Neuronal stem cell (in vitro differentiated cells): ENCODE results near the gene RAB27A.

Experiments
- DNase-seq: peaks from one replicate; pipeline ENCODE4 v3.0.0-alpha.2; 2013; ENCODE audit warnings: low spot score
- H2AFZ ChIP-seq: one replicate; pipeline ENCODE4 v1.6.1; 2013; ENCODE audit warnings: mild to moderate bottlenecking, low read length, inconsistent platforms
- H2AK5ac ChIP-seq: 2 replicates; pipeline ENCODE4 v1.6.1; 2013; ENCODE audit warnings: low read depth, mild to moderate bottlenecking, inconsistent platforms, low read length, moderate library complexity, mixed read lengths
- H2BK120ac ChIP-seq: 2 replicates; pipeline ENCODE4 v1.6.1; 2013; ENCODE audit warnings: low read depth, mild to moderate bottlenecking, inconsistent platforms, low read length, moderate library complexity, mixed read lengths
- H2BK12ac ChIP-seq: one replicate; pipeline ENCODE4 v1.6.1; 2013; ENCODE audit warnings: low read length, inconsistent platforms
- H2BK15ac ChIP-seq: 2 replicates; pipeline ENCODE4 v1.6.1; 2013; ENCODE audit warnings: mild to moderate bottlenecking, low read length, inconsistent platforms, mixed read lengths
- H2BK5ac ChIP-seq: one replicate; pipeline ENCODE4 v1.6.1; 2013; ENCODE audit warnings: inconsistent platforms, mild to moderate bottlenecking, low read length, moderate library complexity
- H3K14ac ChIP-seq: one replicate; pipeline ENCODE4 v1.6.1; 2013; ENCODE audit warnings: low read length, inconsistent platforms
- H3K18ac ChIP-seq: 2 replicates; pipeline ENCODE4 v1.6.1; 2013; ENCODE audit warnings: low read length, inconsistent platforms
- H3K23ac ChIP-seq: 2 replicates; pipeline ENCODE4 v1.6.1; 2013; ENCODE audit warnings: low read depth, mild to moderate bottlenecking, mixed read lengths, low read length, inconsistent platforms; ENCODE audit not compliant: poor library complexity
- H3K27ac ChIP-seq: replicated peaks from 3 replicates; pipeline ENCODE4 v1.5.1; 2013; ENCODE audit warnings: low read length, inconsistent platforms
- H3K27me3 ChIP-seq, 3 experiments: 2 replicates each; pipeline ENCODE4 v1.6.1; 2013; ENCODE audit warnings: low read length in 3 of 3, mild to moderate bottlenecking in 2 of 3, inconsistent platforms in 1 of 3, low read depth in 1 of 3, mixed read lengths in 1 of 3, moderate library complexity in 1 of 3; ENCODE audit not compliant: control insufficient read depth in 3 of 3, insufficient read depth in 3 of 3
- H3K36me3 ChIP-seq, 2 donors: replicated peaks in 1 of 2; 2 replicates each; pipeline ENCODE4 v1.6.1; 2013; ENCODE audit warnings: low read length in 2 of 2; ENCODE audit not compliant: control insufficient read depth in 2 of 2, insufficient read depth in 2 of 2
- H3K4ac ChIP-seq: 2 replicates; pipeline ENCODE4 v1.6.1; 2013; ENCODE audit warnings: inconsistent platforms, mild to moderate bottlenecking, low read length, moderate library complexity
- H3K4me1 ChIP-seq, 2 donors: 1 replicate in 1 of 2; 2 replicates in 1 of 2; pipeline ENCODE4 v1.6.1; 2013; ENCODE audit warnings: low read length in 2 of 2, low read depth in 1 of 2; ENCODE audit not compliant: control insufficient read depth in 2 of 2, insufficient read depth in 1 of 2
- H3K4me2 ChIP-seq: one replicate; pipeline ENCODE4 v1.6.1; 2013; ENCODE audit warnings: mild to moderate bottlenecking, low read length, inconsistent platforms; ENCODE audit not compliant: insufficient read depth, poor library complexity, severe bottlenecking
- H3K4me3 ChIP-seq, 2 donors: 2 replicates each; pipeline ENCODE4 v1.5.1; 2013; ENCODE audit warnings: low read length in 2 of 2, mild to moderate bottlenecking in 2 of 2, inconsistent platforms in 1 of 2, moderate library complexity in 1 of 2
- H3K79me1 ChIP-seq: one replicate; pipeline ENCODE4 v1.6.1; 2013; ENCODE audit warnings: low read depth, mild to moderate bottlenecking, inconsistent platforms, low read length, moderate library complexity
- H3K9ac ChIP-seq: one replicate; pipeline ENCODE4 v1.6.1; 2013; ENCODE audit warnings: mild to moderate bottlenecking, low read depth, low read length, inconsistent platforms; ENCODE audit not compliant: poor library complexity
- H3K9me3 ChIP-seq, 2 donors: replicated peaks in 1 of 2; 2 replicates each; pipeline versions ENCODE3 to v1.6.1; 2013; ENCODE audit warnings: low read length in 2 of 2, mild to moderate bottlenecking in 2 of 2, inconsistent platforms in 1 of 2, low read depth in 1 of 2, mixed read lengths in 1 of 2, moderate library complexity in 1 of 2; ENCODE audit not compliant: control insufficient read depth in 2 of 2, insufficient read depth in 1 of 2
- H4K8ac ChIP-seq: one replicate; pipeline ENCODE4 v1.6.1; 2013; ENCODE audit warnings: low read depth, mild to moderate bottlenecking, inconsistent platforms, low read length, moderate library complexity
- H4K91ac ChIP-seq: one replicate; pipeline ENCODE4 v1.6.1; 2013; ENCODE audit warnings: low read length, low read depth, mild to moderate bottlenecking, inconsistent platforms; ENCODE audit not compliant: poor library complexity
- WGBS, 2 donors: extraction: QIAGEN DNeasy Blood & Tissue Kit; methylation state at CpG; one replicate each; pipeline ENCODE4 v1.1.7; 2013; ENCODE audit warnings: missing lambda C conversion rate in 2 of 2, mixed read lengths in 1 of 2; ENCODE audit not compliant: insufficient read length in 2 of 2, insufficient replicate concordance in 1 of 2; ENCODE audit errors: extremely low coverage in 2 of 2; 5-methylcytosine and 5-hydroxymethylcytosine counted together

RAB27A gene

GRCh38 chr15:55194256-55194655 lies 95.4 kb downstream of the RAB27A start:
- Histone ChIP-seq H3K23ac (no peak overlapping the region), H3K4me3 (no peak overlapping the region), H2AFZ (no peak overlapping the region), H2AK5ac (no peak overlapping the region), H3K4me1 (peaks cover 0 to 7% of the 10 kb centered on the region in 2 donors), H4K8ac (no peak overlapping the region), H3K79me1 (no peaks in the 10 kb centered on the region), H4K91ac (no peak overlapping the region), H3K9ac (no peak overlapping the region), H3K27me3 (no peaks in the 10 kb centered on the region), H3K9me3 (peaks cover 0 to 8% of the 10 kb centered on the region in 2 donors), H2BK120ac (no peak overlapping the region), H2BK5ac (no peak overlapping the region), H3K4me2 (no peak overlapping the region), H3K4ac (no peak overlapping the region), H3K14ac (no peak overlapping the region), H3K18ac (no peak overlapping the region), H3K27ac (no peak overlapping the region), H2BK15ac (no peak overlapping the region), H2BK12ac (no peak overlapping the region), H3K36me3 (peaks cover 7 to 61% of the 10 kb centered on the region in 2 donors)
- DNase-seq: no peak

GRCh38 chr15:55186331-55186730 lies 103.3 kb downstream of the RAB27A start:
- H3K4me2 ChIP-seq: no peak overlapping the region
- H3K4me1 ChIP-seq: no peaks in the 10 kb centered on the region
- no peaks in the 10 kb centered on the region for H3K9me3 ChIP-seq
- no peaks in the 10 kb centered on the region for H3K79me1 ChIP-seq
- no peak for DNase-seq
- no peak overlapping the region for H3K4ac ChIP-seq
- H2BK15ac ChIP-seq: no peak overlapping the region
- no peak overlapping the region for H2AFZ ChIP-seq
- no peak overlapping the region for H2BK5ac ChIP-seq
- no peak overlapping the region for H3K4me3 ChIP-seq
- no peak overlapping the region for H3K18ac ChIP-seq
- peaks cover 4 to 98% of the 10 kb centered on the region in 2 donors for H3K36me3 ChIP-seq
- no CpG with 5 or more reads among the region's 1 CpG for WGBS, 2 donors
- no peak overlapping the region for H4K8ac ChIP-seq
- H2BK12ac ChIP-seq: no peak overlapping the region
- H2BK120ac ChIP-seq: no peak overlapping the region
- no peaks in the 10 kb centered on the region for H3K27me3 ChIP-seq
- no peak overlapping the region for H3K27ac ChIP-seq
- H2AK5ac ChIP-seq: no peak overlapping the region
- no peak overlapping the region for H3K14ac ChIP-seq
- no peak overlapping the region for H4K91ac ChIP-seq
- H3K9ac ChIP-seq: no peak overlapping the region
- no peak overlapping the region for H3K23ac ChIP-seq

GRCh38 chr15:55183679-55184078 lies 105.9 kb downstream of the RAB27A start:
- Histone ChIP-seq H3K79me1 (no peaks in the 10 kb centered on the region), H2AFZ (no peak overlapping the region), H3K14ac (no peak overlapping the region), H3K18ac (no peak overlapping the region), H3K9me3 (no peaks in the 10 kb centered on the region), H4K8ac (no peak overlapping the region), H4K91ac (no peak overlapping the region), H3K23ac (no peak overlapping the region), H2BK15ac (no peak overlapping the region), H2BK120ac (no peak overlapping the region), H3K4me3 (no peak overlapping the region), H3K27me3 (no peaks in the 10 kb centered on the region), H3K4me2 (no peak overlapping the region), H2BK12ac (no peak overlapping the region), H3K36me3 (peaks cover 2 to 99% of the 10 kb centered on the region in 2 donors), H3K27ac (no peak overlapping the region), H3K4me1 (no peaks in the 10 kb centered on the region), H3K9ac (no peak overlapping the region), H3K4ac (no peak overlapping the region), H2AK5ac (no peak overlapping the region), H2BK5ac (no peak overlapping the region)
- no peak for DNase-seq
- WGBS, 2 donors: no CpG with 5 or more reads among the region's 2 CpGs

DNA sequence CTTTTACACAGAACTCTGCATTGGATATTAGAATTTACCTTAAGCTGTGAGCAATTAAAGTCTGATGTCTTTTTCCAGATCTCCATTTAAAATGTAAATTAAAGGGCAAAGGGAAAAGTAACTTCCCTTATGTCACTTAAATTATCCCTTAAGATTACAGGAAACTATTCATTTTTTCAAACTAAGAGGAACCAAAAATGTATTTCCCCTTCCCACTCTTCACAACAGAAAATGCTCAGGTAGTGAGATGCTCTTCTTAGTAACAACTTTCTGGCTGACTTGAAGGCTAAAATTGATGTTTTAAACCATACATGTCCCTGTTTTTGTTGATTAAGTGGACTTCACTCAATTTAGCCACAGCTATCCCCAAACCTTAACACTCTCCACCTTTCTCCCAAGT lies 110.5 kb downstream of the RAB27A start:
- Histone ChIP-seq H3K27ac (no peak overlapping the region), H2BK5ac (no peak overlapping the region), H3K4me3 (no peak overlapping the region), H3K4me1 (no peaks in the 10 kb centered on the region), H4K91ac (no peak overlapping the region), H3K9me3 (no peaks in the 10 kb centered on the region), H2BK12ac (no peak overlapping the region), H3K14ac (no peak overlapping the region), H2AFZ (no peak overlapping the region), H3K27me3 (no peaks in the 10 kb centered on the region), H3K79me1 (no peaks in the 10 kb centered on the region), H3K9ac (no peak overlapping the region), H3K18ac (no peak overlapping the region), H4K8ac (no peak overlapping the region), H3K4ac (no peak overlapping the region), H2BK15ac (no peak overlapping the region), H3K23ac (no peak overlapping the region), H3K36me3 (peaks cover 2 to 67% of the 10 kb centered on the region in 2 donors), H3K4me2 (no peak overlapping the region), H2AK5ac (no peak overlapping the region), H2BK120ac (no peak overlapping the region)
- DNase-seq: no peak
